HUES48 (cell line): ENCODE measurements around the gene RACGAP1.

ENCODE experiments used
- H3K27ac ChIP-seq: one replicate; pipeline ENCODE4 v1.7.0; 2013; ENCODE audit warnings: low read depth, low read length, inconsistent platforms
- H3K27me3 ChIP-seq: 2 replicates; pipeline ENCODE4 v1.6.1; 2013; ENCODE audit warnings: mild to moderate bottlenecking, low read length; ENCODE audit not compliant: control insufficient read depth, insufficient read depth
- H3K36me3 ChIP-seq: 2 replicates; pipeline ENCODE4 v1.6.1; 2013; ENCODE audit warnings: low read length; ENCODE audit not compliant: control insufficient read depth, insufficient read depth
- H3K4me1 ChIP-seq: 2 replicates; pipeline ENCODE4 v1.6.1; 2013; ENCODE audit warnings: mild to moderate bottlenecking, low read length; ENCODE audit not compliant: control insufficient read depth, insufficient read depth
- H3K4me3 ChIP-seq: 2 replicates; pipeline ENCODE4 v1.5.1; 2013; ENCODE audit warnings: mild to moderate bottlenecking, low read depth, low read length
- H3K9ac ChIP-seq: 2 replicates; pipeline ENCODE4 v1.6.1; 2013; ENCODE audit warnings: mild to moderate bottlenecking, low read depth, low read length, moderate library complexity
- H3K9me3 ChIP-seq: 2 replicates; pipeline ENCODE4 v1.6.1; 2013; ENCODE audit warnings: low read length; ENCODE audit not compliant: control insufficient read depth, insufficient read depth

The RACGAP1 gene

DNA sequence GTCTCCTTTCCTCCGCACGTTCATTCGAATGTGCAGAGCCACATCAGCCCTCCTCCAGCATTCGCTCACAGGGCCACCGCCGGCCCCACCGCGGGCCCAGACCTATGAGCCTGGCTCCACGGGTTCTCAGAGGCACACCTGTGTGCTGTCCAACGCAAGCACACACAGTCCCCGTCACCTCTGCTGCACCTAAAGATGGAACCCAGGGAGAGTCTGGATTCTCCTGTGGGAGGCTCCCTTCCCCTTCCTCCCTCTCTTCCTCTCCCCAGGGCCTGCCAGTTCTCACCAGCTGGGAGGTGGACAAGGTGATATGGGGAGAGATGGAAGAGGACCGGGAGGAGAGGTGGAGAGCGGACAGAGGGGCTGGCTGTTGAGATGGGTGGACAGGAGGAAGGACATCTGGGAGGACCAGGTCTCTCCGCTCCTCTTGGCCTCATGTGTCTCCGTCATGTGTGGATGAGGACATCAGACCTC is 57.5 kb downstream of the RACGAP1 start:
- H3K36me3 ChIP-seq = no peaks in the 10 kb centered on the region
- no peaks in the 10 kb centered on the region for H3K9me3 ChIP-seq
- H3K27ac ChIP-seq = no peak overlapping the region
- peaks cover 7% of the 10 kb centered on the region; the same call in 1 of the 2 replicates for H3K4me1 ChIP-seq
- H3K4me3 ChIP-seq = peak overlapping the region; percentile 50
- no peak overlapping the region for H3K9ac ChIP-seq
- H3K27me3 ChIP-seq = peaks cover 59% of the 10 kb centered on the region

DNA sequence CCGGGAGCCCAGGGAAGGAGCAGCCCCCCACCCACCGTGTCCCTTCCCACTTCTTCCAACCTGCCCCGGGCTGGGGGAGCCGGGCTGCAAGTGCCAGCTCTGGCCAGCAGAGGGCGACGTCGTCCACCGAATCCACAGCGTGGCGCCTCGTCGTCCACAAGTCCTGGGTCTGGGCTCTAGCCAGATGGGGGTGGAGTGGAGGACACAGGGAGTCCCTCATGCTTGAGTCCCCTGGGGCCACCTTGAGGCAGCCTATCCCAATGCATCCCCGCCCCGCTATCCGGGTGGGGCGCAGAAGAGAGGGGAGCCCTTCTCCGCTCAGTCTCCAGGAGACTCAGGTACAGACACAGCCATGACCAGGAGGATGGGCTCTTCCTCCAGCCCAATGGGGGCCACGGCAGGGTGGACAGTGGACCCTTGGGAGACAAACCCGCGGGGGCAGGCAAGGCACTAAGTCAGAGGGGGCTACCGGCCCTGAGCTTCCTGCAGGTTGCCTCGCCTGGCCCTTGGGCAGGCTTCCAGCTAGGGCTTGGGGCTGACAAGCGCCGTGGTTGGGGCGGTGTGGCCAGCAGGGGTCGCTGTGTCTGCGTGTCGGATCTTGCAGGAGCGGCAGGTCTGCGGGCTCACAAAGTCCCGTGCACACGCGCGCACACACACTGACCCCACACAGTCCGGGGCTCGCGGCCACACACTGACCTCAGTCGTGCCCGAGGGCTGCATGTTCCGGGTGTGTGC is 58.1 kb downstream of the RACGAP1 start:
- peak overlapping the region; percentile 50 for H3K4me3 ChIP-seq
- no peaks in the 10 kb centered on the region for H3K9me3 ChIP-seq
- H3K9ac ChIP-seq = no peak overlapping the region
- H3K27ac ChIP-seq = no peak overlapping the region
- peaks cover 64% of the 10 kb centered on the region for H3K27me3 ChIP-seq
- no peaks in the 10 kb centered on the region for H3K36me3 ChIP-seq
- peaks cover 7% of the 10 kb centered on the region; the same call in 1 of the 2 replicates for H3K4me1 ChIP-seq

DNA sequence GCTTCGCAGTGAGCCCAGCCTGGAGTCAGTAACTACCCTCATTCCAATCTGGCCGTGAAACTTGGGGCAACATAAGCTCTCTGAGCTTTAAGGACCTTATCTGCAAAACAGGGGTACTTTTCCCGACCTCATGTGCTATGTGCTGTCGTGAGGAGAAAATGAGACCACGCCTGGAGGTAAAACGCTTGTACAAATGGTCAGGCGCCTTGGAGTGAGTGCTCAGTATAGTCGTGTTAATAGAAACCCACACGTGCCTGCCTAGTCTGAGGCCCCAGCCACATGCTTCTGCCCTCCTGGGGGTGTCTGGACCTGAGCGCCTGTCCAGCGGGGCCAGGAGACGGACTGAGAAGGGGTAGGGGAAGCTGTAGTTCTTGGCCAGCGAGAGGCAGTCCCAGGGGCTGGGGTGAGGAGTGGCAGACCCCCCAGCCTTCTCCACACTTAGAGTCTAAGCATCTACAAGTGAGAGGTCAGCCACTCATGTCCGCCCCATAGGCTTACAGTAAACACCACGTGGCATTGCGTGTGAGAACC is 58.7 kb downstream of the RACGAP1 start:
- Histone ChIP-seq H3K36me3 (no peaks in the 10 kb centered on the region), H3K4me3 (peak overlapping the region; percentile 50; the same call in 1 of the 2 replicates), H3K9ac (no peak overlapping the region), H3K27ac (no peak overlapping the region), H3K4me1 (peaks cover 7% of the 10 kb centered on the region; the same call in 1 of the 2 replicates), H3K9me3 (no peaks in the 10 kb centered on the region), H3K27me3 (peaks cover 69% of the 10 kb centered on the region)

DNA sequence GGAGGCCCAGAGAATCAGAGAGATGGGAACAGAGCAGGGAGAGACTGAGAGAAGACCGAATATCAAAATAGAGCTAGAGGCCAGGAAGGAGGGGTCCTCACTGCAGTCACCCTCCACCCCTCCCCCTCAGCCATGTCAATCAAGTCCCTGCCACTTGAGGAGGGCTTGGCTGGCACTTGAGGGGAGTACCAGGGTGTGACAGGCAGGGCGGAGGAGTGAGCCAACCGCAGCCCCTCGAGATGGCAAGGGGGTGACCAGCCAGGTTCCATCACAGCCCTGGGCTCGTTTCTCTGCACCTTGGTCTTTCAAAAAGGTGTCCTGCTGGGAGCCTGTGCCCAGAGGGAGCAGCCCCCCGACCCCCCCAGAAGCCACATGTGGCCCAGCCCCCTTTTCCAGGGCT is 59.5 kb downstream of the RACGAP1 start:
- no peaks in the 10 kb centered on the region for H3K9me3 ChIP-seq
- no peak overlapping the region for H3K4me3 ChIP-seq
- no peak overlapping the region for H3K9ac ChIP-seq
- H3K27me3 ChIP-seq = peaks cover 69% of the 10 kb centered on the region
- H3K36me3 ChIP-seq = no peaks in the 10 kb centered on the region
- no peak overlapping the region for H3K27ac ChIP-seq
- peaks cover 7% of the 10 kb centered on the region; the same call in 1 of the 2 replicates for H3K4me1 ChIP-seq

DNA sequence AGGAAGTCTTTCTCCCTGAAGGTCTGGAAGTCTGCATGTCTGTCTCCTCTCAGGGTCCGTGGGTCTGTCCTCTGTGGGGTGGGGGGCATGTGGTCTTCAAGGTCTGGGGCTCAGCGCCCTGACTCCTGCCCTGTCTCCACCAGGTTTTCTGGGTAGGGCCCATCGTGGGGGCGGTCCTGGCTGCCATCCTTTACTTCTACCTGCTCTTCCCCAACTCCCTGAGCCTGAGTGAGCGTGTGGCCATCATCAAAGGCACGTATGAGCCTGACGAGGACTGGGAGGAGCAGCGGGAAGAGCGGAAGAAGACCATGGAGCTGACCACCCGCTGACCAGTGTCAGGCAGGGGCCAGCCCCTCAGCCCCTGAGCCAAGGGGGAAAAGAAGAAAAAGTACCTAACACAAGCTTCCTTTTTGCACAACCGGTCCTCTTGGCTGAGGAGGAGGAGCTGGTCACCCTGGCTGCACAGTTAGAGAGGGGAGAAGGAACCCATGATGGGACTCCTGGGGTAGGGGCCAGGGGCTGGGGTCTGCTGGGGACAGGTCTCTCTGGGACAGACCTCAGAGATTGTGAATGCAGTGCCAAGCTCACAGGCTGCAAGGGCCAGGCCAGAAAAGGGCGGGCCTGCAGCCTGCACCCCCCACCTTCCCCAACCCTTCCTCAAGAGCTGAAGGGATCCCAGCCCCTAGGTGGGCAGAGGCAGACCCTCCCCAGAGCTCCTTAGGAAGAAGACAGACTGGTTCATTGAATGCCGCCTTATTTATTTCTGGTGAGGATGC is 60.3 kb downstream of the RACGAP1 start:
- H3K4me1 ChIP-seq = peaks cover 15% of the 10 kb centered on the region
- H3K27me3 ChIP-seq = peaks cover 73% of the 10 kb centered on the region
- H3K27ac ChIP-seq = no peak overlapping the region
- no peak overlapping the region for H3K9ac ChIP-seq
- H3K9me3 ChIP-seq = no peaks in the 10 kb centered on the region
- H3K4me3 ChIP-seq = no peak overlapping the region
- H3K36me3 ChIP-seq = no peaks in the 10 kb centered on the region

DNA sequence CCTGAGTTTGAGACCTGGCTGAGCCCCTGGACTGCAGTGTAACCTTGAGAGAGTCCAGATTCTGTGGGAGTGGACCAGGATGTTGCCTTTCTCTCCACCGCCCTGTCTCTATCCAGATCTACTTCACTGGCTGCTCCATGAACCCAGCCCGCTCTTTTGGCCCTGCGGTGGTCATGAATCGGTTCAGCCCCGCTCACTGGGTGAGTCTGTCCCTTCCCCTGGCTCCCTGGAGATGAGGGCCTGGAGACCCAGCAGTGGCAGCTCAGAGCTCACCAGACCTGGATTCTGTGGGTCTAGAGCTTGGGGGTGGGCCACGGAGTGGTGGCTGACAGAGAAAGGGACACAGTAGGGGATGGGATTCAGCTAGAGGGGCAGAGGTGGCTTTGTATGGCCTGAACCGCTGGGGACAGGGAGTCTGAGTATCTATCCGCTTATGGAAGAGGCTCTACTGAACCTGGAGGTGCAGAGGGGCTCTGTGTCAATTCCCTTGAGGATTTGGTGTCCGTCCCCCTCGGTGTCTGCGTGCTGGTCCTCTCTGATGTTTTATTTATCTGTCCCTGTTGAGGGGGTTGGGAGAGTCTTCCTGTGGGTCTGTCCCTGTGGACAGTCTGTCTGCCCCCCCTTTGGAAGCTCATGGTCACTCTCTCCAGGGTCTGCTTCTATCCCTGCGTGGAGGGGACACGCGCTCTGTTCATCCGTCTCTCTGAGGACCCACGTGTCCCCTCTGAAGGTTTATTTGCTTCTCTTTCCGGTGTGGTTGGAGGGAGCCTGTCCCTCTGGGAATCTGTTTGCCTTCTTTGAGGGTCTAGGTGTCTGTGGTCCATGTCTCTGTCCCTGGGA is 61.1 kb downstream of the RACGAP1 start:
- Histone ChIP-seq H3K9ac (no peak overlapping the region), H3K4me1 (peaks cover 23% of the 10 kb centered on the region), H3K4me3 (no peak overlapping the region), H3K36me3 (no peaks in the 10 kb centered on the region), H3K27me3 (peaks cover 78% of the 10 kb centered on the region), H3K27ac (no peak overlapping the region), H3K9me3 (no peaks in the 10 kb centered on the region)

DNA sequence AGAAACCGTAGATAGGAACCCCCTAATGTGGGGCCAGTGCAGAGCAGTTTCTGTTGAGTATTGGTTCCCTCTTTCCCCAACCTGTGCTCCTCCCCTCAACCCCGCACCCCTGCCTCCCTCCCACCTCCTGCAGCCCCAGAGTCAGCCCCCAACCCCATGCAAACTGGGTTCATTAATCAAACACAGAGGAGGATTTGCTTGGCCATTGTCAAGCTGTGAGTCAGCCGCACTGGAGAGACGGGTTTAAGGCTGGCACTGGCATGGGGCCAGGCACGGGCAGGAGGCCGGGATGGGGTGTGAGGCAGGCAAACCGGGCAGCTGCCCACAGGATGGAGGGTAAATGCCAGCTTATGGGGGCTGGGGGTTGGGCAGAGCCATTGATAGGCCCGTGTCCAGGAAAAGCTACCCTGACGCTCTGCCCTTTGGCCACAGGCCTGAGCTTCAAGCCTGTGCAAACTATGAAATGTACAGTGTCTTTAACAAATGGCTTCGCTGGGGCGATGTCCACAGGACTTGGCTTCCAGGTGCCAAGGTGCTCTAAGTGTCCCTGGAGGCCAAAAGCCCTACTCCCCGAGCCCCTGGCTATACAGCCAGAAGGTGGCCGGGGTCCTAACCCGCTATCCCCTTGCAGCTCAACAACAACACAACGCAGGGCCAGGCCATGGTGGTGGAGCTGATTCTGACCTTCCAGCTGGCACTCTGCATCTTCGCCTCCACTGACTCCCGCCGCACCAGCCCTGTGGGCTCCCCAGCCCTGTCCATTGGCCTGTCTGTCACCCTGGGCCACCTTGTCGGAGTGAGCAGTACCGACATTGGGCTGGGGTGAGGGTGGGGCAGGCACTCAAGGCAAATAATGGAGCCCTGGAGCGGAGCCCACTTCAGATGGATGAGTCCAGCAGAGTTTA is 62.2 kb downstream of the RACGAP1 start:
- Histone ChIP-seq H3K9me3 (no peaks in the 10 kb centered on the region), H3K9ac (no peak overlapping the region), H3K36me3 (no peaks in the 10 kb centered on the region), H3K27me3 (peaks cover 77% of the 10 kb centered on the region), H3K4me3 (no peak overlapping the region), H3K4me1 (peaks cover 24% of the 10 kb centered on the region), H3K27ac (no peak overlapping the region)

DNA sequence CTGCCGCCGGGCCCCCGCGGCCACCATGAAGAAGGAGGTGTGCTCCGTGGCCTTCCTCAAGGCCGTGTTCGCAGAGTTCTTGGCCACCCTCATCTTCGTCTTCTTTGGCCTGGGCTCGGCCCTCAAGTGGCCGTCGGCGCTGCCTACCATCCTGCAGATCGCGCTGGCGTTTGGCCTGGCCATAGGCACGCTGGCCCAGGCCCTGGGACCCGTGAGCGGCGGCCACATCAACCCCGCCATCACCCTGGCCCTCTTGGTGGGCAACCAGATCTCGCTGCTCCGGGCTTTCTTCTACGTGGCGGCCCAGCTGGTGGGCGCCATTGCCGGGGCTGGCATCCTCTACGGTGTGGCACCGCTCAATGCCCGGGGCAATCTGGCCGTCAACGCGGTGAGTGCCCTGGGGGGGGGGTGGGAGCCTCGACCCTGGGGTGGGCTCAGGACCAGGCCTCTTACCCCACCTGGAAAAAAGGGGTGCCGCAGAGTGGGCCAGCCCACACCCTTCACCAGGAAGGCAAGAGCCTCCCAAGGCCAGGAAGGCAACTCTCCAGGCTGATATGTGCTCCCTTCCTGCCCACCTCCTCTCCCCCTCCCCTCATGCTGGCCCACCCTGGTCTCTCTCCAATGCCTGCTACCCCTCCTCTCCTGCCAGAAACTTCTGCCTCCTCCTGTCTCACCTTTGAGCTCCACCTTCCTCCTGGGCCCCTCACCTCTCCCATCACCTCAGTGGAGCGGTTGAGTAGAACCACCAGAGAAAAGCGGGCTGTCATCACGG is 63.1 kb downstream of the RACGAP1 start:
- H3K9me3 ChIP-seq = no peaks in the 10 kb centered on the region
- peaks cover 80% of the 10 kb centered on the region for H3K27me3 ChIP-seq
- no peak overlapping the region for H3K9ac ChIP-seq
- no peaks in the 10 kb centered on the region for H3K36me3 ChIP-seq
- H3K27ac ChIP-seq = no peak overlapping the region
- peak overlapping the region; percentile 48; the same call in 1 of the 2 replicates for H3K4me3 ChIP-seq
- H3K4me1 ChIP-seq = peaks cover 22% of the 10 kb centered on the region

DNA sequence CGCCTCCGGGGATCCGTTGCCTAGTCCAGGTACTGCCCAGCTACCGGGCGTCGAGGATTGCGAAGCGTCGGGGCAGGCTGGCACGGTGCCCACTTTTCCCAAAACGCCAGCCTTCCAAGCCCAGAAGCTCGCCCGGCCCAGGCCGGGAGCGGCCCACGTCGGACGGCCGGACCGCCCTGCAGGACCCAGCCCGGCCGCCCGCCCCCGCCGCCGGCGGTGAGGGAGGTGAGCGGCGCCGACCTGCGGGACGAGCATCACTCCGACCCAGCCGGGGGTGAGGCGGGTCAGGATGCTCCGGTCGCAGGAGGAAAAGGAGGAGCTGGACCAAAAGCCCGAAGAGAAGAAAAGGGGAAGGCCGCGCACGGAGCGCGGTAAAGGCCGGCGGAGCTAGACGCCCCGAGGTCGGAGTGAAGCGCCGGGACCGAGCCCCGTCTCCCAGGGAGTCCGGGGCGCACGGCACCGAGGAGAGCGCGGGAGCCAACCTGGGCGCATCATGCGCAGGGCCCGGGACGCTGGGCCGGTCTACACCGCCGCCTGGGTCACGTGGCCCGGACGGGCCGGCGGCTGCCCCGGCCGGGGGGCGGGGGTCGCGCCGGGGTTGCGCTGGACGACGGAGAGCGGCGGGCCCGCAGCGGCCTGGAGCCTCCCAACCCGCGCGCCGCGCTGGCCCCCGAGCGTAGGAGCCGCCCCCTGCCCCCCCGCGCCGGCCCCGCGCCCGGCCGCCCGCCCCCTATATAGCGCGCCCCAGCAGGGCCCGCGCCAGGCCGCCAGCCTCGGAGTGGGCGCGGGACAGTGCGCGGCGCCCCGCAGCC is 64.0 kb downstream of the RACGAP1 start, which contains the start of gene AQP5:
Gene AQP5, plus strand, starts transcription at position 762 of the 812 bp plus-strand sequence. CDS start 146 bp downstream, outside the sequence.
- Histone ChIP-seq H3K36me3 (no peaks in the 10 kb centered on the region), H3K9ac (no peak within 1 kb of the TSS), H3K27ac (no peak within 1 kb of the TSS), H3K4me3 (peak within 1 kb of the TSS; percentile 48), H3K4me1 (peaks cover 17% of the 10 kb centered on the region), H3K27me3 (peaks cover 83% of the 10 kb centered on the region), H3K9me3 (no peaks in the 10 kb centered on the region)
